Stomach smooth muscle (tissue), 2 donors: ENCODE data around the gene FTHL17.

Source experiments
- H3K27ac ChIP-seq: one replicate; pipeline ENCODE4 v1.7.0; 2013; ENCODE audit warnings: mild to moderate bottlenecking, low read length, inconsistent platforms
- H3K27me3 ChIP-seq, 2 donors: one replicate each; pipeline ENCODE4 v1.7.0; 2013; ENCODE audit warnings: low read length in 2 of 2; ENCODE audit not compliant: insufficient read depth in 2 of 2, control insufficient read depth in 1 of 2
- H3K36me3 ChIP-seq, 2 donors: one replicate each; pipeline ENCODE4 v1.7.0; 2013; ENCODE audit warnings: low read length in 2 of 2; ENCODE audit not compliant: control insufficient read depth in 2 of 2, insufficient read depth in 2 of 2
- H3K4me1 ChIP-seq: one replicate; pipeline ENCODE4 v1.7.0; 2013; ENCODE audit warnings: low read length; ENCODE audit not compliant: control insufficient read depth, insufficient read depth
- H3K4me3 ChIP-seq, 2 donors: one replicate each; pipeline ENCODE4 v1.7.0; 2013; ENCODE audit warnings: low read length in 2 of 2
- H3K9ac ChIP-seq, 2 donors: one replicate each; pipeline ENCODE4 v1.7.0; 2013; ENCODE audit warnings: low read length in 2 of 2, mild to moderate bottlenecking in 1 of 2
- H3K9me3 ChIP-seq, 2 donors: one replicate each; pipeline ENCODE4 v1.7.0; 2013; ENCODE audit warnings: low read length in 2 of 2; ENCODE audit not compliant: control insufficient read depth in 2 of 2
- donor health status: healthy.
- donor health status: Pancreatic carcinoma.

The FTHL17 gene

DNA sequence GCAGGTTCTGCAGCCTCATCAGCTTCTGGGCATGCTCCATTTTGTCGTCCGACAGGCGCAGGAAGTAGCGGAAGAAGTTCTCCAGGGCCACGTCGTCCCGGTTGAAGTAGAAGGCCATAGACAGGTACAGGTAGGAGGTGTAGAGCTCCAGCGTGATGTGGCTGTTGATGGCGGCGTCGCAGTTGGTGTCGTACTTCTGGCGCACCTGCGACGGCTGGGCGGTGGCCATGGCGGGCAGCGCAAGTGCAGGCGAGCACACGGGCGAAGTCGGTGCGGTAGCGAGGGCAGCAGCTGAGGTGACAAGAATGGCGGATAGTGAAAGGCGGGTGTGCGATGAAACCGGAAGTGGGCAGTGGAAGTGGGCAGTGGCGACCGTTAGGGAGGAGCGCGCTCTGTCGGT lies at the start of gene FTHL17:
Gene FTHL17 (minus strand): TSS at position 317 of the 400 bp plus-strand sequence. CDS start 88 bp downstream, at position 229.
- no peaks in the 10 kb centered on the region for H3K4me1 ChIP-seq
- no peaks in the 10 kb centered on the region for H3K36me3 ChIP-seq
- no peaks in the 10 kb centered on the region for H3K9me3 ChIP-seq
- no peak within 1 kb of the TSS for H3K9ac ChIP-seq
- H3K27me3 ChIP-seq = peaks cover 0 to 3% of the 10 kb centered on the region in 2 donors
- no peak within 1 kb of the TSS for H3K27ac ChIP-seq
- no peak within 1 kb of the TSS for H3K4me3 ChIP-seq

GRCh38 chrX:31117266-31117665 lies 45.4 kb upstream of the FTHL17 start:
- H3K27ac ChIP-seq = no peak overlapping the region
- H3K9me3 ChIP-seq = no peaks in the 10 kb centered on the region
- H3K9ac ChIP-seq = no peak overlapping the region
- H3K27me3 ChIP-seq = no peaks in the 10 kb centered on the region
- no peak overlapping the region for H3K4me3 ChIP-seq
- H3K4me1 ChIP-seq = no peaks in the 10 kb centered on the region
- no peaks in the 10 kb centered on the region for H3K36me3 ChIP-seq

- no peaks in the 10 kb centered on the region for H3K4me1 ChIP-seq
- H3K9ac ChIP-seq = no peak overlapping the region
- no peak overlapping the region for H3K27ac ChIP-seq
- no peaks in the 10 kb centered on the region for H3K36me3 ChIP-seq
- H3K27me3 ChIP-seq = no peaks in the 10 kb centered on the region
- H3K4me3 ChIP-seq = no peak overlapping the region
- no peaks in the 10 kb centered on the region for H3K9me3 ChIP-seq
Observed at GRCh38 chrX:31115398-31115797, 43.6 kb upstream of the FTHL17 start.

DNA sequence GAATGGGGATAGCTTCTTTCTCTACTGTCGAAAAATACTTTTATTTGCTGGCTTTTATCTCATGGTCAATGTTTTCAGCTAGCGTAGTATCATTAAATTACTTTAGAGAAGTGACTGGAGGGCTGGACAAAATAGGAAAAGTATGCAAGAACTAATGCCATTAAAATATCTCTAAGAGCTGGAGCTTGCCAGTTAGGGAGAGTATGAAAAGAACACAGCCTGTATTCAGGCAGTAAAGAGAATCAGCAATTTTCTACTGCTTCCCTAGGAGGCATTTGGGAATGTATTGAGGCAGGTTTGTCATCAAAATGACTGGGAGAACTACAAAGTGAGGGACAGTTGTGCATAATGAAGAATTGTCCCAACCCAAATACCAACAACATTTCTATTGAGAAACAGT lies 43.0 kb upstream of the FTHL17 start:
- Histone ChIP-seq H3K4me3 (no peak overlapping the region), H3K9me3 (no peaks in the 10 kb centered on the region), H3K27ac (no peak overlapping the region), H3K36me3 (no peaks in the 10 kb centered on the region), H3K9ac (no peak overlapping the region), H3K4me1 (no peaks in the 10 kb centered on the region), H3K27me3 (no peaks in the 10 kb centered on the region)

DNA sequence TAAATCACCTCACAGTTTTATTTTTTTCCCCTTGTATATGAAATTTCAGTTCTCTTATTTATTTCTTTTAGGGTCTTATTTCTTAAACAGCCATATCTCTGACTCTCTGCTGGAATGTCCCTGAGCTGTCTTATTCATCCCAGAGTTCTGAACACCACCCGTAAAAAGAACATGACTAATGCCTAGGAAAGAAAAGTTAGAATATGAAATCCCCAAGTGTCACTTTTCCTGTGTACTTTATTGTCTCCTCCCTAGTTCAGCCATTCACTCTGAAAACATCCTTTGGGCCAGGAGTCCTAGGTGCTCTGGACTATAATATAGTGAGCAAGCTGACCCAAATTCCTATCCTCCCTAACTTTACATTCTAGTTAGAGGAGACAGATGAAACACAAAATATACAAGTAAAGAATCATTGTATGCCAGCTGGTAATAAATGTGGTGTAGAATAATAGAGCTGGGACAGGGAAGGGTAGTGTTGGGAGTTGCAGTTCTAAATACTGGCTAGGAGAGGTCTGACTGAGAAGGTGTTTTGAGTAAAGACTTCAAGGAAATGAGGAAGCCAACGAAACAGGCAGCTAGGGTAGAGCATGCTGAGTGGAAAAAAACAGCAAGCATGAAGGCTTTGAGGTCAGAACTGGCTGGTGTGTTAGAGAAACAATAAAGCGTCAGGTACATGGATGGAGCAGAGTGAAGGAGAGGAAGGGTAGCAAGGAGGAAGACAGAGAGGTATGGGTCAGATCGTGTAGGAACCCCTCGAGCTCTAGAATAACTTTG lies 40.6 kb upstream of the FTHL17 start:
- no peak overlapping the region for H3K4me3 ChIP-seq
- no peaks in the 10 kb centered on the region for H3K4me1 ChIP-seq
- H3K36me3 ChIP-seq = no peaks in the 10 kb centered on the region
- no peaks in the 10 kb centered on the region for H3K27me3 ChIP-seq
- H3K9ac ChIP-seq = no peak overlapping the region
- no peak overlapping the region for H3K27ac ChIP-seq
- no peaks in the 10 kb centered on the region for H3K9me3 ChIP-seq

GRCh38 chrX:31110657-31111056 lies 38.8 kb upstream of the FTHL17 start:
- Histone ChIP-seq H3K36me3 (no peaks in the 10 kb centered on the region), H3K4me3 (no peak overlapping the region), H3K9ac (no peak overlapping the region), H3K9me3 (no peaks in the 10 kb centered on the region), H3K27me3 (peaks cover 0 to 2% of the 10 kb centered on the region in 2 donors), H3K27ac (no peak overlapping the region), H3K4me1 (no peaks in the 10 kb centered on the region)

DNA sequence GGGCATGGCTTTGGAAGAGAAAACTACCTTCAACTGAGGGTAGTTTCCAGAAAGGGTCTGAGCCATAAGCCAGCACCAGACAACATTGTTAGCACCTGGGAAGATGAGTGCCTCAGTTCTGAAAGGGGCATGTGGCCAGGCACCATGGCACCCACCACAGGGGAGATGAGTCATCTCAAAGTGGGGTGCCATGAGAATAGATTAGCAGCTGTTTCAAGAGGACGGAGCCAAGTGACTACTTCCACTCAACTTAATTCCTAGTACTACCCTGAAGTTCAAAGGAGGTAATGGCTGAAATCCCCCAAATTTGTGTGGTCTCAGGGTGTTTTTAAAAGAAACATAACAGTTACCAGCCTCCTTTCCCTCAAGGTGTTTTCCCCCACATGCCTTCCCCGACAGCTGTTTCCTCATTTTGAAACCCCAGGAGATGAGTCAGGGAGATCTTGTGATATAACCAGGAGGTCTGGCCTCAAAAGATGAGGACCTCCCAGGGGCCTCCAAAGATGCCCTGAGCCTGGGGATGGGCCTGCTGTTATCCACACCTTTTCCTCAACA lies 27.8 kb upstream of the FTHL17 start:
- H3K4me3 ChIP-seq = no peak overlapping the region
- H3K27ac ChIP-seq = no peak overlapping the region
- no peaks in the 10 kb centered on the region for H3K27me3 ChIP-seq
- no peaks in the 10 kb centered on the region for H3K4me1 ChIP-seq
- H3K9ac ChIP-seq = no peak overlapping the region
- H3K9me3 ChIP-seq = peaks cover 0 to 4% of the 10 kb centered on the region in 2 donors
- no peaks in the 10 kb centered on the region for H3K36me3 ChIP-seq

- Histone ChIP-seq H3K9ac (no peak overlapping the region), H3K36me3 (no peaks in the 10 kb centered on the region), H3K27ac (no peak overlapping the region), H3K27me3 (no peaks in the 10 kb centered on the region), H3K9me3 (peaks cover 0 to 4% of the 10 kb centered on the region in 2 donors), H3K4me1 (no peaks in the 10 kb centered on the region), H3K4me3 (no peak overlapping the region)
Observed at GRCh38 chrX:31098079-31098478, 26.2 kb upstream of the FTHL17 start.

- Histone ChIP-seq H3K27me3 (no peaks in the 10 kb centered on the region), H3K9me3 (peaks cover 0 to 4% of the 10 kb centered on the region in 2 donors), H3K36me3 (no peaks in the 10 kb centered on the region), H3K27ac (no peak overlapping the region), H3K4me3 (no peak overlapping the region), H3K9ac (no peak overlapping the region), H3K4me1 (no peaks in the 10 kb centered on the region)
Observed at GRCh38 chrX:31093639-31093975, 21.8 kb upstream of the FTHL17 start.

DNA sequence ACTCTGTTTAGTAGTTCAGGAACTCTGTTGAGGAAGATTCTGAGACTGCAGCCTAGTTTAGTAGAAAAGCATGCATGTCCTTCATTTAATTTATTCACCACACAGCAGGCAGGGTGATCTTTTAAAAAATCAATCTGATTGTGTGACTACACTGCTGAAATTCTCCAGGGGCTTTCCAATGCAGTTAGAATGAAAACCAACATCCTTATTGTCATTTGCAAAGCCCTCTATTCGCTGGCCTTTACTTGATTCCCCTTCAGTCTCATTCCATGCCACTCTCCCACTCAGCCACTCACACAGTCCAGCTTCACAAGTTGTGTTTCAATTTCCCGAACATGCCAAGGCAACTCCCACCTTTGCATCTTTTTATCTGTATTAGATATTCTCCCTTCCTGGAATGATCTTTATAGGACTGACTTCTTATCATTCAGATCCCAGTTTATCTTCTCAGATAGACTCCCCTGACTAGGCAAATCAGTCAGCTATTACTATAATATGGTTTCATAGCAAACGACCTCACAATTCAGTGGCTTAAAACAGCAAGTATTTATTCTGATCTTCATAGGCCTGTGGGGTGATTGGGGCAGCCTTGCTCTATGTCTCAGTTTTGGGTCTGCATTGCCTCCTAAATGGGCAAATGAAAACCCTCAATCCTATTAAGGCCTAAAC lies 21.3 kb upstream of the FTHL17 start:
- no peak overlapping the region for H3K4me3 ChIP-seq
- no peak overlapping the region for H3K9ac ChIP-seq
- H3K4me1 ChIP-seq = no peaks in the 10 kb centered on the region
- H3K27me3 ChIP-seq = no peaks in the 10 kb centered on the region
- no peak overlapping the region for H3K27ac ChIP-seq
- peaks cover 0 to 4% of the 10 kb centered on the region in 2 donors for H3K9me3 ChIP-seq
- H3K36me3 ChIP-seq = no peaks in the 10 kb centered on the region

GRCh38 chrX:31092476-31092875 lies 20.6 kb upstream of the FTHL17 start:
- no peak overlapping the region for H3K27ac ChIP-seq
- no peaks in the 10 kb centered on the region for H3K4me1 ChIP-seq
- H3K36me3 ChIP-seq = no peaks in the 10 kb centered on the region
- no peak overlapping the region for H3K4me3 ChIP-seq
- no peak overlapping the region for H3K9ac ChIP-seq
- H3K27me3 ChIP-seq = peaks cover 0 to under 1% of the 10 kb centered on the region in 2 donors
- peaks cover 0 to 4% of the 10 kb centered on the region in 2 donors for H3K9me3 ChIP-seq
